Left ventricle myocardium superior (tissue), 1 donor: ENCODE measurements around the gene RRP8. TPM values are rescaled to one million over a fixed set of nuclear protein-coding genes. Genes with fewer than 3 reads are reported as not detected.

ENCODE experiments used
- ATAC-seq: fragments of 200-7000 bp; cut with Tn5 transposase; one replicate; pipeline ENCODE4 v1.9.1; 2020; ENCODE audit warnings: mild to moderate bottlenecking, moderate library complexity
- DNase-seq: peaks from one replicate; pipeline ENCODE4 v3.0.0-alpha.2; 2020
- intact Hi-C: fragments of 100-400 bp; cut with micrococcal nuclease; formaldehyde crosslinking; loops from one replicate; pipeline ENCODE4 v1.11.0; 2022
- long read RNA-seq: library from polyadenylated mRNA; unstranded; transcript quantifications from one replicate; pipeline ENCODE4 v2.0.0, GENCODE V29; 2021
- total RNA-seq: library from RNA; stranded (reverse); fragmentation: NEBNext Ultra II Directional; extraction: Animal tissue kit (Norgen Biotek cat#: 25700); gene quantifications from one replicate; pipeline ENCODE4 v1.2.1, GENCODE V29; 2021
- donor health status: DM: no; HTN: yes; CAD: no; lungs with severe emphysema.

RRP8 gene
- 22.1 TPM for total RNA-seq
- long read RNA-seq, full-length matches to known transcripts, result 36 of 47 reads
- long read RNA-seq, partial matches to known transcripts, result 3 of 47 reads
- long read RNA-seq, other reads (novel, unspliced or antisense), result 8 of 47 reads

- intact Hi-C loops, result no loop called here
- peak; percentile 96 for DNase-seq
- ATAC-seq, result peak; percentile 92
These were observed at the start of gene RRP8, which contains the start of gene ILK for GRCh38 chr11:6603287-6604080. Gene RRP8, minus strand, starts transcription at chr11:6603616. Its CDS starts 114 bp downstream, at chr11:6603502. Gene ILK, plus strand, starts transcription at chr11:6603774. Its CDS starts 498 bp downstream, at chr11:6604272.

DNA sequence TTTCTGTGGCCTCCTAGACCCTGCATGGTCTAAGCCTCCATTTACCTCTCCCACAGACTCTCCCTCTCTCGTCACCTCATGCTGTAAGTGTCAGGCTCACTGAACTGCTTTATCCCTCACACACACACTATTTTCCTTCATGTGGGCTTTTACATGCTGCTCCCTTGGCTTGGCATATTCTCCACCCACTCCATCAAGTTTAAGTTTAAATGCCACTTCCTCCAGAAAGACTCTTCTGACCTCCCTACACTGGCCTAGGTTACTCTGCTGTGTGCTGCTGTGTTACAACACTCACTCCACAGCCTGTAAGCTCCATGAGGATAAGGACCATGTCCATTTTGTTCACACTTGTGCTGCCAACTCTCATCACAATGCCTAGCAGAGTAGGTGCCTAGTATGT, 49.7 kb upstream of the RRP8 start:
- ATAC-seq (no peak), DNase-seq (no peak)
- intact Hi-C loops, result no loop called here

GRCh38 chr11:6652182-6652581, 48.8 kb upstream of the RRP8 start:
- intact Hi-C loops, result no loop called here
- no peak for ATAC-seq
- no peak for DNase-seq

- no peak for ATAC-seq
These were observed 47.6 kb upstream of the RRP8 start for GRCh38 chr11:6650980-6651379.

DNA sequence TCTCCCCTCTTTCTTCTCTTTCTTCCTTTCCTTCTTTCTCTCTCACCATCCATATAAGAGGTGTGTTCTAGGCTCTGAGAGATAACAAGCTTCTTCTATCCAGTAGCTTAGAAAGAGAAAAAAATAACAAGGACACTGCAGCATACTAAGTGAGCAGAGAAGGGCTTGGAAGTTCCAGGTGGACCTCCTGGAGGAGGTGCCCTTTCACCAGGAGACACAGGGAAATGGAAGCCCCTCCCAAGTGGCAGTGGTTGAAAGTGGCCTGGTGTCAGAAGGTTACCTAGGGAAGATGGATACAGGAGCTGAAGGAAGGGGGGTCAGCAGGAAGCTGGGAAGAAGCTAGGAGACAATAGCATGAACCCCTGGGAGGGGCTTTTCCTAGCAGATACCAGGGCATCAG, 46.7 kb upstream of the RRP8 start:
- no peak for DNase-seq
- intact Hi-C loops, result no loop called here
- ATAC-seq, result no peak

More at GRCh38 chr11:6650980-6651379, 47.6 kb upstream of the RRP8 start:
- DNase-seq, result no peak
- intact Hi-C loops, result no loop called here

- ATAC-seq (no peak), DNase-seq (no peak)
- intact Hi-C loops, result no loop called here
These were observed 45.1 kb upstream of the RRP8 start for GRCh38 chr11:6648501-6648900.

- DNase-seq (no peak), ATAC-seq (no peak)
- intact Hi-C loops, result no loop called here
These were observed 44.4 kb upstream of the RRP8 start for GRCh38 chr11:6647836-6648235.

- peak; percentile 50 for ATAC-seq
- intact Hi-C loops, result no loop called here
- peak; percentile 81 for DNase-seq
These were observed 43.7 kb upstream of the RRP8 start for GRCh38 chr11:6646918-6647679.

DNA sequence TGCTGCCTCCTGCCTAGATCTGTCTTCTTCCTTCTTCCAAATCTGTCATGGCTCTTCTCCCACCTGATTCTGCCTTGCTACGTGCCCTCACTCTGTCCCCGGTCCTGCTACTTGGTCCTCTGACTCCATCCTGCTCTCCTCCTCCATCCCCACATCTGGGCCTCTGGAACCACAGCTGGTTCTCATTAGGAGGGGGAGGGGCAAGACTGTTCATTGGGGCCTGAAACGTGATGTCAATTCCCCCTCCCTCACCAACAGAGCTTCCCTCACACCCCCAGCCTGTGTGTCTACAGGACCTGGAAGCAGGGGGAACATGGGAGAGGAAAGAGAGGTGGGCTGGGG, 43.1 kb upstream of the RRP8 start:
- peak; percentile 50 for DNase-seq
- ATAC-seq, result peak; percentile 80
- intact Hi-C loops, result no loop called here

DNA sequence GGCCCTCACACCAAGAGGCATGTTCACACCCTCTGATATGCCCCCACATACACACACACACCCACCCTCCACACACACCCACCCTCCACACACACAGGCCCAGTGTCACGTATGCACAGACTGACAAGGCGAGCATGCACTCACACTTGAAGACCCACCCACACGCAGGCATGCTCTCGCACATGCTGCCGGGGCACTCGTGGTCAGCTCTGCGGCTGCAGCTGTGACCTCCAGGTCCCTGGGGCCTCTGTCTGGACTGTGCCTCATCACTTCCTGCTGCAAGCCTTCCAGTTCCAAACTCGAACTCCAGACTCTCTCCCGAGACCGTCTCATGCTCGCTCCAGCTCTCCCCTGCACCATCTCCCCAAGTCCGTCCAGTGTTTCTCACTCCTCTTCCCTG, 42.7 kb upstream of the RRP8 start:
- peak; percentile 85 for ATAC-seq
- DNase-seq, result peak; percentile 89
- intact Hi-C loops, result no loop called here

DNA sequence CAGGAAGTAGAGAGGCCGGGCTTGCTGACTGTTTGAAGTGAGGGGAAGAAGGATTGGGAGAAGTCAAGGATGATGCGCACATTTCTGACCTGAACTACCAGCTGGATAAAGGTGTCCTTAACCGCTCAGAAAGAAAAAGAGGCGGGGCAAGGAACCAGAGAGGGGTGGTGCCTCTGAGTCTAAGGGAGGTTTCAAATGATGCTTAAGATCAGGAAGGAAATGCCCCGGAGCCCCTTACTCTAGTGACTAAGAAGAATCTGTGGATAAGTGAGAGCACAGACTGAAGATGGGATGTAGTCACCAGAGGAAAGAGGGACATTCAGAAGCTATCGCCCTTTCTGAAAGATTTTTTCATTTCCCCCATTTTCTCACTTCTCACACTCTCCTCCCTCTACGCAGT, 39.5 kb upstream of the RRP8 start:
- intact Hi-C loops, result no loop called here

DNA sequence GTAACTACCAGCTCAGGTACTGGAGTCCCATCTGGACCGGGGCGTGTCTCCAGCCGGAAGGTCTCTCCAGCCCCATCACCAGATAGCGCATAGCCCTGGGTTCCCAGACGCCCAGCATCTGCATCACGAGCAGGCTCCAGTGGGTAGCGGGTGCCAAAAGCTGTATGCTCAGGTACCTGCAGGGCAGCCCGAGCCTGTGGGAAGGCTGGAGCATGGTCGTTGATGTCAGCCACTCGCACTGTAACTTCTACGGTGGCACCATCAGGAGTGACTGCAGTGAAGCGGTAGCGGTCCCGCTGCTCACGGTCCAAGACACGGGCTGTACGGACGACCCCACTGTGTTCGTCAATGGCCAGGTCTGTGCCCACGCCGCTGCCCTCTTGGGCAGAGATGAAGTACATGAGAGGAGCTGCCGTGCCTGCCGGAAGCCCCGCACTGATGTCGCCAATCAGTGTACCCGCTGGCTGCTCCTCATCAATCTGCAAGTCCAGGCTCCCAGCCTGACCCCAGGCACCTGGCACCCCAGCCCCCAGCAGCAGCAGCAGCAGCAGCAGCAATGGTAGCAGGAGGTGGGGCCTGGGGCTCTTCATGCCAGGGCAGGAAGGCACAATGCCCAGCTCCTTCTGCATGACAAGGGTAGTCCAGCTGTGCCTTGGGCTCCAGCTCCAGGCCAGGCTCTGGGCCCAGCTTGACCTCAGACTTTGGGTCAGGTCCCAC, 37.7 kb upstream of the RRP8 start:
- intact Hi-C loops, result no loop called here
- ATAC-seq (no peak), DNase-seq (peak; percentile 37)

More for the DNA sequence above, 39.5 kb upstream of the RRP8 start:
- ATAC-seq (no peak), DNase-seq (no peak)

GRCh38 chr11:6640036-6640984, 36.9 kb upstream of the RRP8 start:
- peak; percentile 31 for DNase-seq
- no peak for ATAC-seq
- intact Hi-C loops, result no loop called here

GRCh38 chr11:6638429-6638828, 35.0 kb upstream of the RRP8 start:
- intact Hi-C loops, result no loop called here

GRCh38 chr11:6637871-6638270, 34.5 kb upstream of the RRP8 start:
- ATAC-seq, result peak; percentile 74
- peak; percentile 58 for DNase-seq
- intact Hi-C loops, result no loop called here

More at GRCh38 chr11:6638429-6638828, 35.0 kb upstream of the RRP8 start:
- no peak for DNase-seq
- no peak for ATAC-seq

DNA sequence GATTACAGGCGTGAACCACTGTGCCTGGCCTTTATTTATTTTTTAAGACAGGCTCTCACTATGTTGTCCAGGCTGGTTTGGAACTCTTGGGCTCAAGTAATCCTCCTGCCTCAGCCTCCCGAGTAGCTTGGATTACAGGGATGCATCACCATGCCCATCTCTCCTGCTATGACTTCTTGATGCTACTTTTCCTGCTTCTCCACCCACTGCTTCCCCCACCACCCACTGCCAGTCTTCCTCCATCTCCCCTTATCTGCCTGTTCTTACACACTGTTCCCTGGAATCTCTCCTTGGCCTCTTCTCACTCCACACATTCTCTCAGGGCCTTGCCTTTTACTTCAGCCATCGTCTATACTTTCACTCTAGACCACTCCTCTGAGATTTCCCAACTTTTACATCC, 33.1 kb upstream of the RRP8 start:
- intact Hi-C loops, result no loop called here
- ATAC-seq, result no peak
- no peak for DNase-seq

DNA sequence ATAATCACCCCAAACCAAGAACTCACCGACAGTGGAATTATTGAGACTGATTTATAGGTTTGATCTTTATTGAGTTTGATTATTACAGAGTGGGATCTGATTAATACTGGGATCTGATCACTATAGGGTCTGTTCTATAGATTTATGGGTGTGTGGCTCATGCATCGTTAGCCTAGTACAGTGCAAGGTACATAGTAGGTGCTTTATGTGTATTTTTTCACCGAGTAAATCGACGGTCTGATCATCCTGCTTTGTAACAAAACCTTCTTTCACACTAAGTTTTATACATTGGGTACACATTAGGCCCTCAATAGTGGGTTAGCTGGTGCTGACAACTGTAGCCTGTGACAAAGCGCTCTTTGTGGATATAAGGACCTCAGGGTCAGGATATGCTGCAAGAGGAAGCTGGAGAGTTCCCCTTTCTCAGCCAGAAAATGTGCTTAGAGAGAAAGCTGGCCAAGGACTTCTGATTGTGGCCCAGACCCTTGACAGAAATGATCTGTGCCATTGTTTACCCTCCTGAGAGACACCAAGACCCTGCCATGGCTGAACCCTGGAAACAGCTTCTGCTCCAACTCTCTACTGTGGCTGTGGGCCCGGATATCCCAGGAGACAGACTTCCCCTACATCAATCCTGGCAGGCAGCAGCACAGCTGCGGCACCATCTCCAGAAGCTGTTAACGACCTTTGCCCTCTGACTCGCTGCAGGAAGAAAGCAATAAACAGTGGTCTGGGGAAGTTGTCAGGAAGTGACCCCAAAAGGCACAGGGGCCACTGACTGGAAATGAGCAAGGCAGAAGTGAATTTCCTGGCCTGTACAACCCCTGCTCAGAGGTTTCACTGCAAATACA, 31.9 kb upstream of the RRP8 start:
- intact Hi-C loops, result no loop called here
- DNase-seq (peak; percentile 76), ATAC-seq (peak; percentile 70)

DNA sequence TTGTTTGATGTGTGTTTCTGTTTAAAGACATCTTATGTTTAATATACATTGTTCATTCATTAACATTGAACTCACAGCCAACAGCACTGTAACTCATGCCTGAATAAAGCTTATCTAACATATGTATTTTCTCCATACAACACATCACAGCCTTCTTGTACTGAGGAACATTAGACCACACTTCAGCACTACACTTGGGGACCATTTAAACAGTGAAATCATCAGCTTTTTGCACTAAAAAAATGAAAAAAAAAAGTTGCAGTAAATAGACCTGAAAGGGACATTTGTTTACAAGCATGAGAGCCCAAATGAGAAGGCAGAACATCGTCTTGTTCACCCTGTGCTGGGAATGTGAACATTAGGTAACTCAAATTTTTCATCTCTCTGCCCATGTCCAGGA, 31.1 kb upstream of the RRP8 start:
- DNase-seq, result no peak
- intact Hi-C loops, result no loop called here
- no peak for ATAC-seq
